Heart left ventricle (tissue), 16 donors: Measurements from ENCODE around the gene PLBD2. TPM values are rescaled to one million over a fixed set of nuclear protein-coding genes. Genes with fewer than 3 reads are reported as not detected.

Source experiments
- ATAC-seq, 4 donors: fragments of 200-7000 bp; cut with Tn5 transposase; one replicate each; pipeline ENCODE4 v1.9.1; 2020 to 2022; ENCODE audit warnings: moderate library complexity in 4 of 4, mild to moderate bottlenecking in 3 of 4, moderate number of reproducible peaks in 1 of 4
- DNase-seq, 5 donors: peaks; one replicate each; pipeline ENCODE4 v3.0.0-alpha.2; 2020
- H3K27ac ChIP-seq, 12 donors: fragments of 200-600 bp; sonication (generic) in 4 of 12; one replicate each; pipeline versions ENCODE4 v1.5.0 to v1.8.0; 2016 to 2022; ENCODE audit warnings: mild to moderate bottlenecking in 2 of 12
- H3K27me3 ChIP-seq, 9 donors: fragments of 200-600 bp; sonication (generic) in 2 of 9; one replicate each; pipeline versions ENCODE4 v1.5.1 to v1.8.0; 2016 to 2022; ENCODE audit warnings: mild to moderate bottlenecking in 3 of 9
- H3K36me3 ChIP-seq, 9 donors: fragments of 200-600 bp; sonication (generic) in 2 of 9; one replicate each; pipeline versions ENCODE4 v1.5.0 to v1.8.0; 2018 to 2022; ENCODE audit warnings: mild to moderate bottlenecking in 2 of 9
- H3K4me1 ChIP-seq, 12 donors: fragments of 200-600 bp; sonication (generic) in 4 of 12; one replicate each; pipeline versions ENCODE4 v1.5.0 to v1.8.0; 2016 to 2022; ENCODE audit warnings: mild to moderate bottlenecking in 3 of 12
- H3K4me3 ChIP-seq, 12 donors: fragments of 200-600 bp; sonication (generic) in 4 of 12; one replicate each; pipeline versions ENCODE4 v1.5.0 to v1.8.0; 2017 to 2022; ENCODE audit warnings: mild to moderate bottlenecking in 9 of 12, moderate library complexity in 4 of 12
- H3K9me3 ChIP-seq, 12 donors: fragments of 200-600 bp; sonication (generic) in 4 of 12; one replicate each; pipeline versions ENCODE4 v1.5.0 to v1.8.0; 2016 to 2022; ENCODE audit warnings: mild to moderate bottlenecking in 1 of 12
- CTCF ChIP-seq, 12 donors: fragments of 200-600 bp; sonication (generic) in 4 of 12; IDR thresholded peaks; one replicate each; pipeline versions ENCODE4 v1.5.0 to v1.8.0; 2018 to 2022; ENCODE audit warnings: antibody characterized with exemption in 12 of 12, mild to moderate bottlenecking in 5 of 12
- POLR2A ChIP-seq, 2 donors: fragments of 450-650 bp; IDR thresholded peaks; one replicate each; pipeline ENCODE4 v1.6.1; 2017; ENCODE audit warnings: antibody characterized with exemption in 2 of 2, mild to moderate bottlenecking in 2 of 2, moderate library complexity in 2 of 2
- WGBS, 4 donors: extraction: QIAGEN DNeasy Blood & Tissue Kit in 2 of 4; methylation state at CpG; one replicate each; pipeline versions ENCODE4 v1.1.5 to v1.1.7; 2013 to 2018; 5-methylcytosine and 5-hydroxymethylcytosine counted together
- intact Hi-C, 10 donors: fragments of 100-400 bp; cut with DNase I; formaldehyde crosslinking; loops; one replicate each; pipeline versions ENCODE4 v1.11.1 to v1.14.2; 2022
- polyA plus RNA-seq, 2 donors: library from polyadenylated mRNA; stranded (reverse); fragments of 200-250 nt; gene quantifications; one replicate each; pipeline ENCODE4 v1.2.3, GENCODE V29; 2013
- total RNA-seq, 9 donors: library from RNA; depleted of rRNA in 2 of 9; stranded (reverse); fragments of >200 nt in 2 of 9; fragmentation: NEBNext Ultra II Directional in 3 of 9; extraction: Animal tissue kit (Norgen Biotek cat#: 25700) in 3 of 9; gene quantifications; one replicate each; pipeline versions ENCODE4 v1.1.0 to v1.2.4, GENCODE V29; 2016 to 2023
- donor health status: ischemic (EF 13 %, LVEDD 7.1; RV severe dilation, severe dysfunction).
- donor health status: healthy with polysubstance abuse.
- donor health status: DM: no; HTN: yes; CAD: no.
- donor health status: DM: no; HTN: no; CAD: no.
- donor health status: ischemic (EF 25% LVEDD 6.9; RV normal size, moderate dysfunction).
- donor health status: ischemic (EF 25% LVEDD 5.7; RV mildly dilated, moderate dysfunction).
- donor health status: healthy.
- donor health status: DM: yes; HTN: yes; CAD: no.
- donor health status: ischemic (EF 35%, LVEDD 5.7; RV mildly dilated, moderate dysfunction).
- donor health status: nonischemic (EF 11% LVEDD 7.7; RV severe dilation, severe dysfunction).
- donor health status: DM: yes; HTN: yes; CAD: no.
- donor health status: PGD.
- donor health status: ischemic (EF 29% LVEDD 5.4; RV normal size, mild dysfunction).
- donor health status: nonischemic (EF 23%, LVEDD 6.1; RV moderate dilation, normal function).

The PLBD2 gene
- total and polyA plus RNA-seq, 11 donors, result 15.6 to 66.6 (median 31.8) TPM

DNA sequence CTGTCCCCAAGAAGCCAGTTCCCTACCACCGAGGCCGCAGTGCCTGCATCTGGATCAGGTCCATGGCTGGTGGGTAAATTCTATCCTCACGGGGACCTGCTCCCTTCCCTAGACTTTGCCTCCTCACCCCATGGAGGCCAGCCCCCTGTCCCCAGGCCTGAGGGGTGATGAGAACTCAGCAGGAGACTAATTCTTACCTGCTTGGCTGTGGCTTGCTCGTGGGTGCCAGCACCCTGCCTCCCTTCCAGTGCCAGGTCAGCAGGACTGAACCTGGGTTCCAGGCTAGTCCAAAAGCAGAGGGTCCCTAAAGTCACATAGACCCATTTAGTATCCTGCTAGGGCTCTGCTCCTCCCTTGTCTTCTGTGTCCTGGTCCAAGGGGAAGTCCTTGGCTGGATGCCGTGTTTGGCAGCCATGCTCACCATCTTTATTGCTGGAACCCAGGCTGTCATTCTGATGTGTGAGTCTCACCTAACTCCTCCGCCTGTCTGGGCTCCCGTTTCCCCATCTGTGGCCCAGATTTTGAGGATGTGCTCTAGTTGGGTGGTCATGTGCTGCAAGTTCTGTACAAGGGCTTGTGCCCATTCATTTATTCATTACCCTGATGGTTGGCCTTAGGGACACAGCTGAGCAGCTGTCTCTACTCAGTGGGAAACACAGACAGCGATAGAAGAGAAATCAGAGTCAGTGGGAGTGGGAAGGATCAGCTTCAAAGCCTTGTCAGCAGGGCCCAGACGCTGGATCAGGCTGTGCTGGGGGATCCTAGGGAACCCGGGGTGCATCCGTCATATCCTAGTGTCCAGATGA lies 949 bp downstream of the PLBD2 start:
- Histone ChIP-seq H3K9me3 (no peaks in the 10 kb centered on the region), H3K4me3 (peak overlapping the region; percentile 47 to 94 (median 78)), H3K27ac (peak overlapping the region; percentile 18 to 93 (median 86)), H3K27me3 (no peaks in the 10 kb centered on the region), H3K36me3 (peaks cover 0 to 13% (median 0%) of the 10 kb centered on the region in 9 donors), H3K4me1 (peaks cover 0 to 38% (median 10%) of the 10 kb centered on the region in 12 donors)
- no peak for TF ChIP-seq POLR2A (IDR thresholded peaks at IDR 0.05)
- no peak for TF ChIP-seq CTCF (IDR thresholded peaks at IDR 0.05)
- DNase-seq (peak; percentile 46 to 75 (median 64)), ATAC-seq (peak in 3 of 4 donors; percentile 27 to 49 (median 49))
- WGBS, 4 donors, result 33 to 46% (median 40%) methylated on average over 9 to 11 of the region's 11 CpGs
- intact Hi-C loops, result loop anchor here in 4 of 10 donors (2.0 to 5.0 kb wide), 3 partner anchors 25 to 172 kb away; partner anchors contain the start of genes SLC8B1 (in 3 of the 4), DDX54 (in 1 of the 4) and RITA1 (in 1 of the 4)

GRCh38 chr12:113359939-113360748 lies 1.8 kb downstream of the PLBD2 start:
- WGBS, 4 donors, result 69 to 76% (median 73%) methylated on average over 9 of the region's 9 CpGs
- Histone ChIP-seq H3K9me3 (no peaks in the 10 kb centered on the region), H3K4me1 (peaks cover 0 to 38% (median 10%) of the 10 kb centered on the region in 12 donors), H3K27me3 (no peaks in the 10 kb centered on the region), H3K27ac (peak overlapping the region in 6 of 12 donors; percentile 20 to 93 (median 86)), H3K36me3 (peaks cover 0 to 18% (median 0%) of the 10 kb centered on the region in 9 donors), H3K4me3 (peak overlapping the region in 8 of 12 donors; percentile 69 to 94 (median 78))
- DNase-seq, result no peak
- no peak for ATAC-seq
- TF ChIP-seq CTCF (IDR thresholded peaks at IDR 0.05) (peak in 1 of 12 donors; percentile 10), POLR2A (IDR thresholded peaks at IDR 0.05) (no peak)
- intact Hi-C loops, result loop anchor here in 4 of 10 donors (2.0 to 5.0 kb wide), 3 partner anchors 25 to 173 kb away; partner anchors contain the start of genes SLC8B1 (in 3 of the 4), DDX54 (in 1 of the 4) and RITA1 (in 1 of the 4)

DNA sequence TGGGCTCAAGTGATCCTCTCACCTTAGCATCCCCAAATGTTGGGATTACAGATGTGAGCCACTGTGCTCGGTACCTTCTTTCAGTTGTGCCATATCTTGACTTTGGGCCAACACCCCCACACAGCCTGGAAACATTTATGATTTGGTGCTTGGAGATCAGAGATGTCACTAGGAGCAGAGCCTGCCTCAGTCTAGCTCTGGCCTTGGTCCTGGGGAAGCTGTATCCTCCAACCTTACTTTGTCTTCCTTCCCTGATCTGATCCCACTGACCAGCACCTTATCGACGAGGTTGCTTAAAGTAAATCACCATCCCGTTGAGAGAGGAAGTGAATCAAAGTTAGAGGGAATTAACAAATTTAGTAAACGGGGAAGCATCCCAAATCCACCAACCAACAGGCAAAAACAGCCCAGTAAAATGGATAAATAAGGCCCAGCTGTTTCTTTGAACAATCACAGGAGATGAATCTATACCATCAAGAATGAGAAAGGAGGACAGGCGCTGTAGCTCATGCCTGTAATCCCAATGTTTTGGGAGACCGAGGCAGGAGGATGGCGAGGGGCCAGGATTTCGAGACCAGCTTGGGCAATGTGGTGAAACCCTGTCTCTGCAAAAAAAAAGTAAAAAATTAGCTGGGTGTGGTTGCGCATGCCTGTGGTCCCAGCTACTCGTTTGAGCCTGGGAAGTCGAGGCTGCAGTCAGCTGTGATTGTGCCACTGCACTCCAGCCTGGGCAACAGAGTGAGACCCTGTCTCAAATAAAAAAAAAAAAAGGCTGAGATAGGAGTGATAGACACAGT lies 3.4 kb downstream of the PLBD2 start:
- no peak for ATAC-seq
- no peak overlapping the region for H3K27ac ChIP-seq
- H3K4me1 ChIP-seq, result peaks cover 0 to 38% (median 16%) of the 10 kb centered on the region in 12 donors
- no peak for TF ChIP-seq CTCF (IDR thresholded peaks at IDR 0.05)
- no peak for TF ChIP-seq POLR2A (IDR thresholded peaks at IDR 0.05)
- H3K36me3 ChIP-seq, result peaks cover 0 to 19% (median 0%) of the 10 kb centered on the region in 9 donors
- H3K9me3 ChIP-seq, result no peaks in the 10 kb centered on the region
- 73 to 76% (median 75%) methylated on average over 12 of the region's 12 CpGs for whole genome bisulfite sequencing, 4 donors
- intact Hi-C loops, result no loop called here
- H3K27me3 ChIP-seq, result no peaks in the 10 kb centered on the region
- no peak overlapping the region for H3K4me3 ChIP-seq
- DNase-seq, result no peak
